ENCODE data around the gene BAIAP2.

Gene BAIAP2

DNA sequence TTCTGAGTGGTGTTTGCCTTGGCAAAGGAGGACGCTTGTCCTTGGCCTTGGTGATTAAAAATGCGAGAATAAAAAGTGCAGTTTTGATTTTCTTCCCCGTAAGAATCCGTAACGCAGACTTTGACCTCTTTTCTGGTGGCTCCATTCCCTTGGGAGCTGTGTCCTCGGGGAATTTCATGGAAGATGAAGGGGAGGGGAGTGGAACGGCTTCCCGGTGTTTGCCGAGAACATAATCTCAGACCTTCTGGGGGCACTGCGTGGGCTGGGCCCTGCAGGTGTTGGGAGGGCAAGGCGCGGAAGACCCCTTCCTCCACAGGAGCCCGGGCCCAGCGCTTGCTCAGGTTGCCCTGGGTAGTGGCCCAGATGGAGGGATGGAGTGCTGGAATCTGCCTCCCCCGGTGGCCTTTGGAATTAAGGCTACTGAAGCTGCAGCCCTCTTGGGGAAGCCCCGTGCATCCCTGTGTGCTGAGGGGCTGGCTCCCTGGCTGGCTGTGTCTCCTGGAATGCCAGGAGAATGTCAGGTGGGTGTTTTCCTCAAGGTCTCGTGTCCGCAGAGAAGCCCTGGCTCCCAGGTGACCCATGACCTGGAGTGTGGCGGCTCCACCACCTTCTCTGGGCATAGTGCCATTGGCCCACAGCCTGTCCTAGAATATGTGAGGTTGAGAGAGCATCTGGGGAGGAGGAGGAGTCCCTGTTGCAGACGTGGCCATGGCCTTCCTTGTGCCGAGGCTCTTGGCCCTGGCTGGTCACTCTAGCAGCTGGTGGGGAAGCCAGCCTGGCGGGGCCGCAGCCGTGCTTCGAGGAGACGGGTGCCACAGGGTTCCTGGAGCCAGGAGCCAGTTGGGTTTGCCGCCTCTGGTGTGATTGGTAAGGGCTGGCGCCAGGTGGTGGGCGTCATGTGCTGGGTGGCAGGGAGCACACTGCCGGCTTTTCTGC, 3.1 kb downstream of the BAIAP2 start:
- DNase-seq, result no peak

- no peak for DNase-seq
Observed at GRCh38 chr17:81039096-81039495, 4.1 kb downstream of the BAIAP2 start.

DNA sequence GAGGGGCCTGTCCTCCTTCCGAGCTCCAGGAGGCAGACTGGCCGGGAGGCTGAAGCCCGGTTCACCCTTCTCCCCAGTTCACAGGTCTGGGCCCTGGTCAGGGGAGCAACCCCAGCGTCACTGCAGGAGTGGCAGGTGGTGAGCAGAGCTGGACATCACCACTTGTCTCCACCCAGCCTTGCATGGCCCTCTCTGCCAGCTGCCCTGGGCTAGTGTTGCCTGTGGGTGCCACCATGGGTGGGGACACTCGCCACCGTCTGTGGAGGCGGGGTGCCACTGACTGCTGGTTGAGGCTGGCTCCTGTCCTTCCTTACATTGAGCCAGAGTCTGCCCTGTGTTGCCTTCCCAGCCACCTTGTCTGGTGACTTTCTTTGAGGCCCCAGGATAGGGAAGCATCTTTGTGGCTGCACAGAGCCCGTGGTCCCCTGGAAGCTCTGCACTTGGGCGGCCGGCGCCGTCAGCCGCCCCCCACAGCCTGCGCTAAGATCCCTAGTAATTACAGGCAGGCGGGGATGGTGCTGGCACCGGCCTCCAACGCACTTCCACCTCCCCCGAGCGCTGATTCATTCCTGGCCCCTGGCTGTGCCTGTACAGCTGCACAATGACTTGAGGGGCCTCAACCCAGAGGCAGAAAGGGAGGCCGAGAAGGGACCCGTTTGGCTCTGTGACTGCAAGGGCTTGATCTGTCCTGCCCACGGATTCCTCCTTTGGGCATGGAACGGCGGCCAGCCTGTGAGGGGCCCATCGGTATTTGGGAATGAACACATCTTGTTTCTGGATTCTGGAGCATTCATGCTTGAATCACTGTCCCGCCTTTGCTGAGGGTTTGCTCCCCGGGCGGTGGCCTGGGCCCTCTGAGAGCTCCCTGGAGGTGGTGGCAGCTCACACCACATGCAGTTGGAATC, 5.2 kb downstream of the BAIAP2 start:
- DNase-seq, result no peak

DNA sequence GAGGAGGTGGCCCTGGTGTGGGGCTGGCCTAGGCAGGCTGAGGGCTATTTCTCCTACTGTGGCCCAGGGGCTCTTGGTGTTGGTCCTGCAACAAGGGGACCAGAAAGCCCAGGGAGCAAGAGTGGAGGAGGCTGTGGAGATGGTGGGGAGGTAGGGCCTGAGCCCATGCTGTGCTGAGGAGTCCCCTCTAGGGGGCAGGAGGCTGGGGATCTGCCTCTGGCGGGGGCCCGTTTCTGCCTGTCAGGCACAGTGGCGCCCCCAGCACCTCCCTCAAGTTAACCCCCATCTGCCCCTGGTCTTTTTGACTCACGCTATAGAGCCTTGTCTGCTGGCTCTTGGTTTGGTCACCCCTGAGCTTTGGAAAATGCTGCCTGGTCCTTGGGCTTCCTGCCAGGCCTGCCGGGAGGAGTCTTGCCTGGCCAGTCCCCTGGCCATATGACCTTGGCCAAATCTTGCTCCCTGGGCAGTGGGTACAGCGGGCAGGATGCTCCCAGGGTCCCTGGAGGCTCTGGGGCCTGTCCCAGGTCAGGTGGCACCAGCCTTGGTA, 5.9 kb downstream of the BAIAP2 start:
- no peak for DNase-seq

GRCh38 chr17:81042606-81043005, 7.7 kb downstream of the BAIAP2 start:
- no peak for DNase-seq

- DNase-seq, result no peak
Observed at GRCh38 chr17:81043319-81043724, 8.4 kb downstream of the BAIAP2 start.

GRCh38 chr17:81043725-81044427, 8.9 kb downstream of the BAIAP2 start:
- DNase-seq, result no peak

DNA sequence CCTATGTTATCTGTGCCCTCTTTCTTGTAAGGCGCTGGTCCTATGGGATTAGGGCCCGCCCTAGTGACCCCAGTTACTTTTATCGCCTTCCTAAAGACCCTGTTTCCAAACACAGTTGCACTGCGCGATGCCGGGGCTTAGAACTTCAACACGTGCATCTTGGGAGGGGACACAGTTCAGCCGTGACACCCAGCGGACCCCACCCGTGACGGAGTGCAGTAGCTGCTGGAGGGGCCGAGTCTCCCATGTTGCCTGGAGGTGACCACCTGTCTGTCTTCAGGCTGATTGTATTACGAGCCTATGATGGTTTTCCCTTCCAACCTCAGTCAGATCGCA, 9.4 kb downstream of the BAIAP2 start:
- DNase-seq, result no peak

- DNase-seq, result no peak
Observed at GRCh38 chr17:81044764-81045589, 10.0 kb downstream of the BAIAP2 start.

DNA sequence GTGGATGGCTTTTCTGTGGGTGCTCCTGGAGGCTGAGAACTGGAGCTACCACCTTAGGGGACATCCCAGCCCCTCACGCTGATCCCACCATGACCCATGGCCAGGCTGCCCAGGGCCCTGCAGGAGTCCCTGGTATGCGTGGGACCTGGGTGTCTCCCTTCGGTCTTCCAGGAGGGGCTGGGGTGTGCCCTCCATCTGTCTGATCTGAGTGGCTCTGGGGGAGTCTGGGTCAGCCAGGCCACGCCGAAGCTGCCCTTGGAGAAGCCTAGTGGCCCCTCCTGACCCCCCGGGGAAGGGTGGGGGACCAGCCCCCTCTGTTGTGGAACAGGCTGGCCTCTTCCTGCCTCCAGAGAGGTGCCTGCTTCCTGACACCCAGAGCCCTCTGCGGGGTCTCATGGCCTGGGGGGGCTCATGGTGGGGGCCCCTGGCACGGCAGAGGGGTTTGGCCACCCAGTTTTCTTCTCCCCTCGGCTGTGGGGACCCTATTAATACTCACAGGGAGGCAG, 10.7 kb downstream of the BAIAP2 start:
- no peak for DNase-seq

GRCh38 chr17:81046132-81046769, 11.3 kb downstream of the BAIAP2 start:
- no peak for DNase-seq

DNA sequence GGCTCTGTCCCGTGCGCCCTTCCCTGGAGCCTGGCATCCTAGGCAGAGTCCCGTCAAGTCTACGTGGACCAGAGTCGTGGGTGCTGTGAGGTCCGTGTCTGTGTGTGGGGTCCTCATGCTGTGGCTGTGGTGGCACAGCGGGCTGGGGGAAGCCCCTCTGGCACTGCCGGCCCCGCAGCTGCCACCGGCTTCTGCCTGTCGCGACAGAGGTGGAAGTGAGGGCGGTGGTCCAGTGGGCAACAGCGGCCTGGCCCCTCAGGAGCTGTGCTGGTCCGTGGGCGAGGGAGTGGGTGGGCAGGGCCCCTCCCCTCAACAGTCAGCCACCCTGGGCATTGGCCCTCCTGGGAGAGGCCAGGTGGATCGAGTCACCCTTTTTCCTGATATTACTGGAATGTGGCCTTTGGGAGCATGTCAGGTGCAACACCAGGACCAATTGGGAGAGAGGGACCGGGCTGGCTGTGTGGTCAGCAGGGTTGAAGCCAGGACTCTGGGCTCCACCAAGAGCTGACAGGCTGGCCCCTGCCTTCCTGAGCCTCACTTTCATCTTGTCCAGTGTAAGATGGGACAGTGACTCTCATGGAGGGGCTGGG, 11.9 kb downstream of the BAIAP2 start:
- DNase-seq, result no peak

DNA sequence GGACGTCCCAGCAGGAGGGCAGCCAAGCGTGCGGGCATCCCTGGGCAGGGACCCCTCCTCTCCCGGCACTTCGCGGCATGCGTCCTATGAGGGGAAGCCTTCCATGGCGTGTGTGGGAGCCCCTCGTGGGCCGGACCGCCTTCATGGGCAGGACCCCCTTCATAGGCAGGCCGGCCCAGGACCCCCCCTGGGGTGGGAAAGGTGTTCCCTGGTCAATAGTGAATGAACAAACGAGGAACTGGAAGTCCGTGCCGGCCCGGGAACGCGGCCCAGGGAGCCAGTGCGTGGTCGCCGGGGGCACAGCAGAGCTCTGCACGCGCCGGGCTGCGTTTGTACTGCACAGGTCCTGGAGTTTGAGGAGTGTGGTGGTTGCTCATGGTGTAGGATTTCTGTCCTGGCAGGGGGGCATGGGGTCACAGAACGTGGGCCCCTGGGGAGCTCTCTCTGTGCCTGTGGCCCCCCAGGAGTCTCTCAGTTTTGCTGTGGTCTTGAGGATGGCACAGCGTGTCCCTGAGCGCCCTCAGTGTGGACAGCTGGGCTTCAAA, 13.9 kb downstream of the BAIAP2 start:
- no peak for DNase-seq

- no peak for DNase-seq
Observed at GRCh38 chr17:81049372-81049911, 14.5 kb downstream of the BAIAP2 start.

DNA sequence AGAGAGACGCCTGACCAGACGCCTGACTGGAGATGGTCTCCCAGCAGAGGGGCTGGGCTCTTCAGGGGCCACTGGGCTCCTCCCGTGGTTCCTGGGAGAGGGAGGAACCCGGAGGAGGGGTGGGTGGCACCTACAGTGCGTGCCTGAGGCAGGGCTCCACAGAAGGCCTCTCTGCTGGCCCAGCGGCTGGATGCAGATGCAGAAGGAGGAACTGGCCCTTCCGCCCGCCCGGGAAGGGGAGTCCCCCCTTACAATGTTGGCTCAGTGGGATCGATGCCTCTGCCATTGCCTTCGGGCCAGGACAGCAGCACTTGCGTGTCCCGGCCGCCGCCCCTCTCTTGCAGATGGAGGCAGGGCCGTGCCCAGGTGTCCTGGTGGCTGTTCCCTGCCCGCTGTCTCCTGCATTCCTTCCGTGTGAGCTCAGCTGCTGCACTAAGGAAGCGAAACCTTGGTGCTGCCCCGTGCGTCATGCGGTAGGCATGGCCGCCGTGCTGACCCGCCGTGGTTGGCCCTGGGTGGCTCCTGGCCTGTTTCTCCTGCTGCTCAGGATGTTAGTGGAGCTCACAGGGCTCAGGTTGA, 15.1 kb downstream of the BAIAP2 start:
- DNase-seq, result peak; percentile 66

GRCh38 chr17:81050645-81051625, 16.0 kb downstream of the BAIAP2 start:
- no peak for DNase-seq

GRCh38 chr17:81052199-81052997, 17.4 kb downstream of the BAIAP2 start:
- no peak for DNase-seq
